HEK293 (cell line): ENCODE measurements around the gene SEMA3A.
A peak's percentile ranks its signal among the peaks of the same experiment; 100 is the strongest.

Source experiments
- CTCF ChIA-PET: fragments of 350-600 bp; formaldehyde crosslinking; extraction: SDS; loops from one replicate; lab custom pipeline; 2021; ENCODE audit warnings: antibody characterized with exemption; lab: Yijun Ruan, JAX
- POLR2A ChIA-PET: fragments of 300-600 bp; formaldehyde crosslinking; extraction: SDS; loops from one replicate; lab custom pipeline; 2020; ENCODE audit warnings: antibody characterized with exemption, inconsistent platforms; lab: Yijun Ruan, JAX
- H3K27ac ChIP-seq: fragments of 200-500 bp; sonication (Bioruptor generic); 2 replicates; pipeline ENCODE4 v1.5.1; 2014; ENCODE audit warnings: low read depth, low read length, control low read depth, inconsistent platforms; ENCODE audit errors: extremely low read depth
- H3K36me3 ChIP-seq, 2 experiments: fragments of 200-500 bp in 1 of 2; sonication (Bioruptor generic) in 1 of 2; 1 replicate in 1 of 2; 2 replicates in 1 of 2; pipeline ENCODE4 v1.5.1; 2014 to 2017; ENCODE audit warnings: inconsistent platforms in 2 of 2, low read length in 2 of 2; ENCODE audit not compliant: control insufficient read depth in 2 of 2, insufficient read depth in 1 of 2
- H3K4me1 ChIP-seq: fragments of 200-500 bp; sonication (Bioruptor generic); 2 replicates; pipeline ENCODE4 v1.5.1; 2014; ENCODE audit warnings: mild to moderate bottlenecking, low read length, inconsistent platforms; ENCODE audit not compliant: control insufficient read depth, insufficient read depth
- H3K4me3 ChIP-seq: 2 replicates; pipeline ENCODE4 v1.5.1; 2011; ENCODE audit warnings: low read depth, mild to moderate bottlenecking, control low read depth, low read length, moderate library complexity
- H3K9me3 ChIP-seq: fragments of 200-500 bp; sonication (Bioruptor generic); 2 replicates; pipeline ENCODE4 v1.5.1; 2014; ENCODE audit warnings: low read depth, low read length, inconsistent platforms; ENCODE audit not compliant: control insufficient read depth, insufficient read depth
- EGR2 ChIP-seq: fragments of 450-650 bp; formaldehyde crosslinking; IDR thresholded peaks from 2 replicates; pipeline ENCODE4 v1.5.1; 2016; ENCODE audit warnings: low read depth, missing biosample characterization, missing genetic modification characterization
- MZF1 ChIP-seq: fragments of 450-650 bp; formaldehyde crosslinking; IDR thresholded peaks from 2 replicates; pipeline ENCODE4 v1.5.1; 2017; ENCODE audit warnings: missing biosample characterization, missing genetic modification characterization, borderline replicate concordance
- SP7 ChIP-seq: fragments of 450-650 bp; formaldehyde crosslinking; IDR thresholded peaks from 2 replicates; pipeline ENCODE4 v1.5.1; 2016; ENCODE audit warnings: missing biosample characterization, missing genetic modification characterization
- WT1 ChIP-seq: fragments of 450-650 bp; formaldehyde crosslinking; IDR thresholded peaks from 2 replicates; pipeline ENCODE4 v1.5.1; 2016; ENCODE audit warnings: missing biosample characterization, missing genetic modification characterization
- ZBTB17 ChIP-seq: fragments of 450-650 bp; formaldehyde crosslinking; IDR thresholded peaks from 2 replicates; pipeline ENCODE4 v1.5.1; 2016; ENCODE audit warnings: missing biosample characterization, missing genetic modification characterization
- ZBTB48 ChIP-seq: fragments of 450-650 bp; formaldehyde crosslinking; IDR thresholded peaks from 2 replicates; pipeline ENCODE4 v1.5.1; 2016; ENCODE audit warnings: missing biosample characterization, missing genetic modification characterization
- ZBTB8A ChIP-seq: fragments of 450-650 bp; formaldehyde crosslinking; IDR thresholded peaks from 2 replicates; pipeline ENCODE4 v1.5.1; 2016; ENCODE audit warnings: missing biosample characterization, missing genetic modification characterization
- ZFHX2 ChIP-seq: fragments of 450-650 bp; formaldehyde crosslinking; conservative IDR thresholded peaks from 2 replicates; pipeline ENCODE4 v1.5.1; 2016; ENCODE audit warnings: missing biosample characterization, missing genetic modification characterization
- ZFP69B ChIP-seq: fragments of 450-650 bp; formaldehyde crosslinking; IDR thresholded peaks from 2 replicates; pipeline ENCODE4 v1.5.1; 2016; ENCODE audit warnings: missing biosample characterization, missing genetic modification characterization
- ZNF155 ChIP-seq: fragments of 450-650 bp; formaldehyde crosslinking; IDR thresholded peaks from 2 replicates; pipeline ENCODE4 v1.5.1; 2016; ENCODE audit warnings: missing biosample characterization, missing genetic modification characterization
- ZNF2 ChIP-seq: fragments of 450-650 bp; formaldehyde crosslinking; IDR thresholded peaks from 2 replicates; pipeline ENCODE4 v1.5.1; 2016; ENCODE audit warnings: missing biosample characterization, missing genetic modification characterization
- ZNF274 ChIP-seq, 2 experiments: fragments of 200-500 bp in 1 of 2; fragments of 450-650 bp in 1 of 2; sonication (Bioruptor generic) in 1 of 2; formaldehyde crosslinking in 1 of 2; IDR thresholded peaks; 2 replicates each; pipeline versions ENCODE4 v1.5.1 to v1.6.1; 2014 to 2016; ENCODE audit warnings: borderline replicate concordance in 1 of 2, inconsistent platforms in 1 of 2, low read length in 1 of 2, missing biosample characterization in 1 of 2, missing genetic modification characterization in 1 of 2
- ZNF324 ChIP-seq: fragments of 450-650 bp; formaldehyde crosslinking; IDR thresholded peaks from 2 replicates; pipeline ENCODE4 v1.5.1; 2016; ENCODE audit warnings: missing biosample characterization, missing genetic modification characterization
- ZNF391 ChIP-seq: fragments of 450-650 bp; formaldehyde crosslinking; IDR thresholded peaks from 2 replicates; pipeline ENCODE4 v1.5.1; 2016; ENCODE audit warnings: low read depth, missing biosample characterization, missing genetic modification characterization, borderline replicate concordance
- ZNF416 ChIP-seq: fragments of 450-650 bp; formaldehyde crosslinking; IDR thresholded peaks from 2 replicates; pipeline ENCODE4 v1.5.1; 2016; ENCODE audit warnings: missing biosample characterization, missing genetic modification characterization
- ZNF610 ChIP-seq: fragments of 450-650 bp; formaldehyde crosslinking; IDR thresholded peaks from 2 replicates; pipeline ENCODE4 v1.5.1; 2016; ENCODE audit warnings: missing biosample characterization, missing genetic modification characterization, borderline replicate concordance
- ZNF629 ChIP-seq: fragments of 450-650 bp; formaldehyde crosslinking; IDR thresholded peaks from 2 replicates; pipeline ENCODE4 v1.5.1; 2017; ENCODE audit warnings: missing biosample characterization, missing genetic modification characterization
- ZNF660 ChIP-seq: fragments of 450-650 bp; IDR thresholded peaks from 2 replicates; pipeline ENCODE4 v1.5.1; 2018; ENCODE audit warnings: missing biosample characterization, mild to moderate bottlenecking, missing genetic modification characterization
- ZNF701 ChIP-seq: fragments of 450-650 bp; formaldehyde crosslinking; IDR thresholded peaks from 2 replicates; pipeline ENCODE4 v1.5.1; 2016; ENCODE audit warnings: missing biosample characterization, missing genetic modification characterization
- ZNF837 ChIP-seq: fragments of 450-650 bp; formaldehyde crosslinking; IDR thresholded peaks from 2 replicates; pipeline ENCODE4 v1.5.1; 2016; ENCODE audit warnings: missing biosample characterization, missing genetic modification characterization
- ZNF843 ChIP-seq: fragments of 450-650 bp; formaldehyde crosslinking; IDR thresholded peaks from 2 replicates; pipeline ENCODE4 v1.5.1; 2016; ENCODE audit warnings: missing biosample characterization, missing genetic modification characterization
- TF ChIP-seq, protein P1 (sequence below): sonication (generic); formaldehyde crosslinking; IDR thresholded peaks from 2 replicates; pipeline ENCODE4 v1.8.1; 2022; ENCODE audit warnings: mild to moderate bottlenecking, moderate library complexity, missing genetic modification reagents
- TF ChIP-seq, protein P2 (sequence below): fragments of 450-650 bp; formaldehyde crosslinking; IDR thresholded peaks from 2 replicates; pipeline ENCODE4 v1.5.1; 2016; ENCODE audit warnings: missing biosample characterization, missing genetic modification characterization
- TF ChIP-seq, protein P3 (sequence below): fragments of 450-650 bp; formaldehyde crosslinking; IDR thresholded peaks from 2 replicates; pipeline ENCODE4 v1.5.1; 2017; ENCODE audit warnings: missing biosample characterization, missing genetic modification characterization
- TF ChIP-seq, protein P4 (sequence below): fragments of 450-650 bp; formaldehyde crosslinking; IDR thresholded peaks from 2 replicates; pipeline ENCODE4 v1.5.1; 2016; ENCODE audit warnings: missing biosample characterization, missing genetic modification characterization, low read depth
- TF ChIP-seq, protein P5 (sequence below): fragments of 450-650 bp; formaldehyde crosslinking; IDR thresholded peaks from 2 replicates; pipeline ENCODE4 v1.5.1; 2016; ENCODE audit warnings: missing biosample characterization, missing genetic modification characterization

SEMA3A gene

DNA sequence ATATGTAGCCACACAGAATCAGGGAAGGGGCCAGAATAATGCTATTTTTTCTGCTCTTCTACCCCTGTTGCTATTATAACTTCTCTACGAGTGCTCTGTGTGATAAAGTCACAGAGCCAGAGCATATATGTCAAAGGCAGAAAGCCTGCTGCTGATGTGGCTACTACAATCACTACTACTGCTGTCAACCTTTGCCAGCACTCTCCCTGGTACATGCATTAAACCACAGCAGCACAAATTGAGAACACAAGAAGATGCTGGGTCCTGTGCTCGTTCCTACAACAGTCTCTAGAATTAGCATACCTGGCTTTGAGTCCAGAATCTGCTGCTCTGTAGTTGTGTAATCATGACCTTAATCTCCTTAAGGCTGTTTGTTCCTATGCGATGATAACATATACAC lies 108.6 kb downstream of the SEMA3A start (continued):
- TF ChIP-seq ZNF660 (tag by site-specific recombination) (no peak), ZBTB48 (tag by site-specific recombination) (no peak), ZNF843 (tag by site-specific recombination) (no peak), ZNF155 (tag by site-specific recombination) (no peak)
- TF ChIP-seq, protein P1, sequence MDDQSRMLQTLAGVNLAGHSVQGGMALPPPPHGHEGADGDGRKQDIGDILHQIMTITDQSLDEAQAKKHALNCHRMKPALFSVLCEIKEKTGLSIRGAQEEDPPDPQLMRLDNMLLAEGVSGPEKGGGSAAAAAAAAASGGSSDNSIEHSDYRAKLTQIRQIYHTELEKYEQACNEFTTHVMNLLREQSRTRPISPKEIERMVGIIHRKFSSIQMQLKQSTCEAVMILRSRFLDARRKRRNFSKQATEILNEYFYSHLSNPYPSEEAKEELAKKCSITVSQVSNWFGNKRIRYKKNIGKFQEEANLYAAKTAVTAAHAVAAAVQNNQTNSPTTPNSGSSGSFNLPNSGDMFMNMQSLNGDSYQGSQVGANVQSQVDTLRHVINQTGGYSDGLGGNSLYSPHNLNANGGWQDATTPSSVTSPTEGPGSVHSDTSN (CRISPR knock-in tag), result no peak

DNA sequence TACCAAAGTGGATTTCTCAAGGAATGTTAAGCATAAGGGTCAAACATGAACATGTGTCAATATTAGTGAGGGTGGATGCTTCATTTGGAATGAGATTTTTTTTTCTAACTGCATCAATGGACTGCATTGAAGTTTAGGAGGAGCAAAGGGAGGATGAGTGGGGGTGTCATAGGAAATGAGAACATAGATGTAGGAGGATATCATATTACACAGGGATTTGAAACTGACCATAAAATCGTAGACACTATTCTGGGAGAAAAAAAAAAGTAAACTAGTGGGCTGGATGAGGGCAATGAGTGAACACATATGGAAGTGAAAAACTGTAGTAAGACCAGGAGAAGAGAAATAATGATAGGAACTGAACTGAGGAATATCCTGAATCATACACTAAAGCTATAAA lies 109.4 kb downstream of the SEMA3A start:
- Histone ChIP-seq H3K4me1 (peaks cover 7% of the 10 kb centered on the region), H3K36me3 (no peaks in the 10 kb centered on the region), H3K9me3 (no peaks in the 10 kb centered on the region), H3K4me3 (no peak overlapping the region), H3K27ac (no peak overlapping the region)
- ChIA-PET POLR2A (no interaction called here), CTCF (interaction anchor here (0.7 kb wide), 1 partner anchor 631 kb away, joined by 4 read pairs; no protein-coding TSS in a partner anchor)
- TF ChIP-seq, protein P2, sequence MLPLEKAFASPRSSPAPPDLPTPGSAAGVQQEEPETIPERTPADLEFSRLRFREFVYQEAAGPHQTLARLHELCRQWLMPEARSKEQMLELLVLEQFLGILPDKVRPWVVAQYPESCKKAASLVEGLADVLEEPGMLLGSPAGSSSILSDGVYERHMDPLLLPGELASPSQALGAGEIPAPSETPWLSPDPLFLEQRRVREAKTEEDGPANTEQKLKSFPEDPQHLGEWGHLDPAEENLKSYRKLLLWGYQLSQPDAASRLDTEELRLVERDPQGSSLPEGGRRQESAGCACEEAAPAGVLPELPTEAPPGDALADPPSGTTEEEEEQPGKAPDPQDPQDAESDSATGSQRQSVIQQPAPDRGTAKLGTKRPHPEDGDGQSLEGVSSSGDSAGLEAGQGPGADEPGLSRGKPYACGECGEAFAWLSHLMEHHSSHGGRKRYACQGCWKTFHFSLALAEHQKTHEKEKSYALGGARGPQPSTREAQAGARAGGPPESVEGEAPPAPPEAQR (tag by site-specific recombination), result no peak
- 0 out of 2 replicates have a peak, but pooled peaks have one; percentile 34 for TF ChIP-seq MZF1 (tag by site-specific recombination)
- no peak for TF ChIP-seq ZNF416 (tag by site-specific recombination)
- TF ChIP-seq, protein P3, sequence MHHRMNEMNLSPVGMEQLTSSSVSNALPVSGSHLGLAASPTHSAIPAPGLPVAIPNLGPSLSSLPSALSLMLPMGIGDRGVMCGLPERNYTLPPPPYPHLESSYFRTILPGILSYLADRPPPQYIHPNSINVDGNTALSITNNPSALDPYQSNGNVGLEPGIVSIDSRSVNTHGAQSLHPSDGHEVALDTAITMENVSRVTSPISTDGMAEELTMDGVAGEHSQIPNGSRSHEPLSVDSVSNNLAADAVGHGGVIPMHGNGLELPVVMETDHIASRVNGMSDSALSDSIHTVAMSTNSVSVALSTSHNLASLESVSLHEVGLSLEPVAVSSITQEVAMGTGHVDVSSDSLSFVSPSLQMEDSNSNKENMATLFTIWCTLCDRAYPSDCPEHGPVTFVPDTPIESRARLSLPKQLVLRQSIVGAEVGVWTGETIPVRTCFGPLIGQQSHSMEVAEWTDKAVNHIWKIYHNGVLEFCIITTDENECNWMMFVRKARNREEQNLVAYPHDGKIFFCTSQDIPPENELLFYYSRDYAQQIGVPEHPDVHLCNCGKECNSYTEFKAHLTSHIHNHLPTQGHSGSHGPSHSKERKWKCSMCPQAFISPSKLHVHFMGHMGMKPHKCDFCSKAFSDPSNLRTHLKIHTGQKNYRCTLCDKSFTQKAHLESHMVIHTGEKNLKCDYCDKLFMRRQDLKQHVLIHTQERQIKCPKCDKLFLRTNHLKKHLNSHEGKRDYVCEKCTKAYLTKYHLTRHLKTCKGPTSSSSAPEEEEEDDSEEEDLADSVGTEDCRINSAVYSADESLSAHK (tag by site-specific recombination), result peak; percentile 58; the same call in 1 of the 2 replicates
- TF ChIP-seq EGR2 (tag by site-specific recombination), result peak; percentile 80
- no peak for TF ChIP-seq ZNF837
- TF ChIP-seq ZFP69B (tag by site-specific recombination), result no peak
- TF ChIP-seq, protein P1 (CRISPR knock-in tag), result no peak
- TF ChIP-seq ZFHX2, result peak; percentile 79
- peak; percentile 89 for TF ChIP-seq ZNF701
- TF ChIP-seq ZNF610 (tag by site-specific recombination), result no peak
- TF ChIP-seq ZNF629, result 0 out of 2 replicates have a peak, but pooled peaks have one; percentile 35
- TF ChIP-seq ZNF2 (tag by site-specific recombination), result no peak
- TF ChIP-seq ZBTB8A (tag by site-specific recombination), result no peak
- TF ChIP-seq, protein P4, sequence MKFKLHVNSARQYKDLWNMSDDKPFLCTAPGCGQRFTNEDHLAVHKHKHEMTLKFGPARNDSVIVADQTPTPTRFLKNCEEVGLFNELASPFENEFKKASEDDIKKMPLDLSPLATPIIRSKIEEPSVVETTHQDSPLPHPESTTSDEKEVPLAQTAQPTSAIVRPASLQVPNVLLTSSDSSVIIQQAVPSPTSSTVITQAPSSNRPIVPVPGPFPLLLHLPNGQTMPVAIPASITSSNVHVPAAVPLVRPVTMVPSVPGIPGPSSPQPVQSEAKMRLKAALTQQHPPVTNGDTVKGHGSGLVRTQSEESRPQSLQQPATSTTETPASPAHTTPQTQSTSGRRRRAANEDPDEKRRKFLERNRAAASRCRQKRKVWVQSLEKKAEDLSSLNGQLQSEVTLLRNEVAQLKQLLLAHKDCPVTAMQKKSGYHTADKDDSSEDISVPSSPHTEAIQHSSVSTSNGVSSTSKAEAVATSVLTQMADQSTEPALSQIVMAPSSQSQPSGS, result no peak
- TF ChIP-seq, protein P5, sequence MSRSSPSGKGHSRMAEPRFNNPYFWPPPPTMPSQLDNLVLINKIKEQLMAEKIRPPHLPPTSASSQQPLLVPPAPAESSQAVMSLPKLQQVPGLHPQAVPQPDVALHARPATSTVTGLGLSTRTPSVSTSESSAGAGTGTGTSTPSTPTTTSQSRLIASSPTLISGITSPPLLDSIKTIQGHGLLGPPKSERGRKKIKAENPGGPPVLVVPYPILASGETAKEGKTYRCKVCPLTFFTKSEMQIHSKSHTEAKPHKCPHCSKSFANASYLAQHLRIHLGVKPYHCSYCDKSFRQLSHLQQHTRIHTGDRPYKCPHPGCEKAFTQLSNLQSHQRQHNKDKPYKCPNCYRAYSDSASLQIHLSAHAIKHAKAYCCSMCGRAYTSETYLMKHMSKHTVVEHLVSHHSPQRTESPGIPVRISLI (tag by site-specific recombination), result peak; percentile 57; the same call in 1 of the 2 replicates
- peak; percentile 87 for TF ChIP-seq WT1 (tag by site-specific recombination)
- TF ChIP-seq ZNF391 (tag by site-specific recombination), result no peak
- 0 out of 2 replicates have a peak, but pooled peaks have one; percentile 16 for TF ChIP-seq SP7 (tag by site-specific recombination)
- TF ChIP-seq ZNF324 (tag by site-specific recombination), result no peak
- TF ChIP-seq ZNF274 (IDR thresholded peaks at IDR 0.05; ENCODE audit: low read length), result no peak
- no peak for TF ChIP-seq ZNF274 (tag by site-specific recombination; IDR thresholded peaks at IDR 0.05; ENCODE audit: borderline replicate concordance)
- no peak for TF ChIP-seq ZNF660 (tag by site-specific recombination)
- no peak for TF ChIP-seq ZBTB17 (tag by site-specific recombination)
